CD4-positive, alpha-beta T cell treated with Interleukin-21 for 1 hour (primary cell): ENCODE data around the gene NRXN3.

Experiments used
- DNase-seq: peaks from one replicate; pipeline ENCODE4 v3.0.0-alpha.2; 2020

The NRXN3 gene

GRCh38 chr14:78752518-78753188 is 582.5 kb downstream of the NRXN3 start:
- DNase-seq = no peak

GRCh38 chr14:78754059-78754458 is 583.9 kb downstream of the NRXN3 start:
- no peak for DNase-seq

GRCh38 chr14:78758333-78758732 is 588.2 kb downstream of the NRXN3 start:
- no peak for DNase-seq

- no peak for DNase-seq
Observed at GRCh38 chr14:78762331-78762730, 592.2 kb downstream of the NRXN3 start.

GRCh38 chr14:78763746-78764145 is 593.6 kb downstream of the NRXN3 start:
- no peak for DNase-seq

- no peak for DNase-seq
Observed at GRCh38 chr14:78764240-78764639, 594.1 kb downstream of the NRXN3 start.

- no peak for DNase-seq
Observed at GRCh38 chr14:78764645-78765044, 594.5 kb downstream of the NRXN3 start.

GRCh38 chr14:78767436-78767835 is 597.3 kb downstream of the NRXN3 start:
- DNase-seq = no peak

GRCh38 chr14:78782551-78782950 is 612.4 kb downstream of the NRXN3 start:
- no peak for DNase-seq

GRCh38 chr14:78785265-78785664 is 615.1 kb downstream of the NRXN3 start:
- no peak for DNase-seq

- no peak for DNase-seq
Observed at GRCh38 chr14:78788467-78789360, 618.5 kb downstream of the NRXN3 start.

- no peak for DNase-seq
Observed at GRCh38 chr14:78790271-78790670, 620.1 kb downstream of the NRXN3 start.

- DNase-seq = no peak
Observed at GRCh38 chr14:78798757-78799156, 628.6 kb downstream of the NRXN3 start.

GRCh38 chr14:78805570-78805969 is 635.4 kb downstream of the NRXN3 start:
- DNase-seq = no peak

GRCh38 chr14:78823035-78823434 is 652.9 kb downstream of the NRXN3 start:
- no peak for DNase-seq

- no peak for DNase-seq
Observed at GRCh38 chr14:78823516-78823915, 653.3 kb downstream of the NRXN3 start.

- no peak for DNase-seq
Observed at GRCh38 chr14:78829274-78829673, 659.1 kb downstream of the NRXN3 start.

GRCh38 chr14:78834766-78835451 is 664.7 kb downstream of the NRXN3 start:
- no peak for DNase-seq

- DNase-seq = no peak
Observed at GRCh38 chr14:78835909-78836308, 665.7 kb downstream of the NRXN3 start.

GRCh38 chr14:78836777-78837176 is 666.6 kb downstream of the NRXN3 start:
- no peak for DNase-seq

- DNase-seq = no peak
Observed at GRCh38 chr14:78838959-78839358, 668.8 kb downstream of the NRXN3 start.

- DNase-seq = no peak
Observed at GRCh38 chr14:78840898-78841297, 670.7 kb downstream of the NRXN3 start.

- no peak for DNase-seq
Observed at GRCh38 chr14:78847801-78848200, 677.6 kb downstream of the NRXN3 start.
